Measurements from ENCODE around the gene SLC30A5.
"Not testable (repeated sequence)": the region's sequence is repeated elsewhere in the genome, so short reads cannot be mapped to it uniquely, and the experiment has no call there.

SLC30A5 gene

GRCh38 chr5:69093771-69094482 is at the start of gene SLC30A5:
SLC30A5 (plus strand) TSS chr5:69094014; CDS start chr5:69094256, 242 bp downstream.
- peak; percentile 97 for DNase-seq (ENCODE audit: low read depth, low spot score)

- not testable (repeated sequence) for DNase-seq (ENCODE audit: low read depth, low spot score)
Measured at GRCh38 chr5:69045213-69045612, 48.6 kb upstream of the SLC30A5 start.

- DNase-seq (ENCODE audit: low read depth, low spot score): no peak
Measured at GRCh38 chr5:69046375-69046957, 47.3 kb upstream of the SLC30A5 start.

DNA sequence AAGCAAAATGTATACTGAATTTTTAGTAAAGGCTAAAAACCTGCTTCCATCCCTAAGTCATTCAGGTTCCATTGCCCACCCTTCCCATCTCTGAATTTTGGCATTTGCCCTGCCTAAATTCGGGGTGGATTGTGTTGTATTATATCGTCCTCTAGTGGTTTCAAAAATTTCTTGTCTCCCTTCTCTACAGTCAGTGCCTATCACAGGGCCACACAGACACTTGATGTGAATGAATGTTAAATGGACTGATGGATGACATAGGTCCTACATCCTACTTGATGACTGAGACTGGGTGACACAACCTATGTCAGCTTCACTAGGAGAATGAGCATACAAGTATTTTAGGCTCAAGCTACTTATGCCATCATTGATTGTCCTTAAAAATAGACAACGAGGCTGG is 45.6 kb upstream of the SLC30A5 start:
- no peak for DNase-seq (ENCODE audit: low read depth, low spot score)

GRCh38 chr5:69049151-69049550 is 44.7 kb upstream of the SLC30A5 start:
- no peak for DNase-seq (ENCODE audit: low read depth, low spot score)

- DNase-seq (ENCODE audit: low read depth, low spot score): no peak
Measured at GRCh38 chr5:69049796-69050195, 44.0 kb upstream of the SLC30A5 start.

GRCh38 chr5:69050214-69050613 is 43.6 kb upstream of the SLC30A5 start:
- DNase-seq (ENCODE audit: low read depth, low spot score): no peak

GRCh38 chr5:69052181-69052580 is 41.6 kb upstream of the SLC30A5 start:
- no peak for DNase-seq (ENCODE audit: low read depth, low spot score)

GRCh38 chr5:69074664-69075521 is 18.9 kb upstream of the SLC30A5 start:
- DNase-seq (ENCODE audit: low read depth, low spot score): no peak

GRCh38 chr5:69075522-69076179 is 18.2 kb upstream of the SLC30A5 start:
- DNase-seq (ENCODE audit: low read depth, low spot score): no peak

GRCh38 chr5:69078921-69079540 is 14.8 kb upstream of the SLC30A5 start:
- DNase-seq (ENCODE audit: low read depth, low spot score): no peak

GRCh38 chr5:69079556-69079955 is 14.3 kb upstream of the SLC30A5 start:
- no peak for DNase-seq (ENCODE audit: low read depth, low spot score)

DNA sequence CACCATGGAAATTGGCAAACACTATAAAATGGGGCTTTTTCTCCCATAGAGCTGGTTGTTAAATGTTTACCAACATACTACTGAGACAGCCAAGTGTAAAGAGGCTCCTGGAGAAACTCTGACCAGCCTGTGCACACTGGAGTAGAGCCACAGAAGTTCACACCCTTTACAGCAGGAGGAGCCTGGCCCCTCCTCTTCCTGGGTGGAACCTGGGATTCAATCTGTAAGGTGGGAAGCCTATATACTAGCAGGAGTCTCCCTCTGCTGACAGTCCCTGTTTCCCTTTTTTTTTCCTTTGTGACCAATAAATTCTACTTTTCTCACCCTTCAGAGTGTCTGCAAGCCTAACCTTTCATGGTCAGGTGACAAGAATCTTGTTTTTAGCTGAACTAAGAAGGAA is 10.4 kb upstream of the SLC30A5 start:
- DNase-seq (ENCODE audit: low read depth, low spot score): no peak

DNA sequence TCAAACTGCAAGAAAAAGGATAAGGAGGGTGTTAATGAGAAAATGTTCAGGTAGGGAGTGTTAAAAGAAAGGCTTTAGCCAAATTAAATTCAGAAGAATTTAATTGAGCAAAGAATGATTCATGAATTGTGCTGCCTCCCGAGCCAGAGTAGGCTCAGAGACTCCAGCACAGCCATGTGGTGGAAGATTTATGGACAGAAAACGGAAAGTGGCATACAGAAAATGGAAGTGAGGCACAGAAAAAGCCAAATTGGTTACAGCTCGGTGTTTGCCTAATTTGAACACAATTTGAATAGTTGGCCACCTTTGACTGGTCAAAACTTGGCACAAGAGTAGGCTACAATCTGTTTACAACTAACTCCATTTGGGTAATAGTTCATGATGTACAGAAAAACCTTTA is 9.6 kb upstream of the SLC30A5 start:
- DNase-seq (ENCODE audit: low read depth, low spot score): no peak

DNA sequence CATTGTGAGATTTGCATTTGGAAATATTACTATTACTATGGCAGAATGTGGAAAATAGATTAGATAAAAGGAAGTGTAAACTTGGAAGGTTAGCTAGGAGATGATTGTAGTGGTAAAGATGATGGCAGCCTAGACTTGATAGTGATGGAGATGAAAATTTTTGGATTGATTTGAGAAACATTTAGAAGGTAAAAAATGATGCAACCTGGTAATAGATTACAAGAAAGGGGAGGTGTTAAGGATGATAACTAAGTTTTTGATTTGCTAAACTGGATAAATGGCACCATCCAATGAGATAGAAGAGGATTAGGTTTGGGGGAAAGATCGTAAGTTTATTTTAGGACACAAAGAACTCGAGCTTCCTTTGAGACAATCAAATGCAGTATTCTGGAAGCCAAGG is 8.9 kb upstream of the SLC30A5 start:
- no peak for DNase-seq (ENCODE audit: low read depth, low spot score)

DNA sequence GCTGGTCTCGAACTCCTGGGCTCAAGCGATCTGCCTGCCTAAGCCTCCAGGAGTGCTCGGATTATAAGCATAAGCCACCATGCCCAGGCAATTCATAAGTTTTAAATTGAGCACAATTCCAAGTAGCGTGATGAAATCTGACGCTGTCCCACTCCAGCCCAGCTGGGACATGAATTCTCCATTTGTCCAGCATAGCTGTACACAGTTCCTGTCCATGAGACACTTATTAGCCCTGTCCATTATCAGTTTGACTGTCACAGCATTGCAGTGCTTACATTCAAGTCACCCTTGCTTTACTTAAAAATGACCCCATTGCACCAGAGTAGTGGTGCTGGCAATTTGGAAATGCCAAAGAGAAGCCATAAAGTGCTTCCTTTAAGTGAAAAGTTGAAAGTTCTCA is 7.6 kb upstream of the SLC30A5 start:
- no peak for DNase-seq (ENCODE audit: low read depth, low spot score)

DNA sequence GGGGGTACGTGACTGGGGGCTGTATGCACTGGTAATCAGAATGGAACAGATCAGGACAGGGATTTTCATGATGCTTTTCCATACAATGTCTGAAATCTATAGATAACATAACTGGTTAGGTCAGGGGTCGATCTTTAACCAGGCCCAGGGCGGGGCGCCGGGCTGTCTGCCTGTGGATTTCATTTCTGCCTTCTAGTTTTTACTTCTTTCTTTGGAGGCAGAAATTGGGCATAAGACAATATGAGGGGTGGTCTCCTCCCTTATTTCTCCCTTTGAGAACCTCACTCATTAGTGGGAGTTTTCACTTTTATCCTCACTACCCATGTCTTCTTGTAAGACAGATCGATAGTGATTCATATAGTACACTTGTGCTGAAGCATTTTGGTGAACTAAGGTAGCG is 5.8 kb upstream of the SLC30A5 start:
- DNase-seq (ENCODE audit: low read depth, low spot score): not testable (repeated sequence)

DNA sequence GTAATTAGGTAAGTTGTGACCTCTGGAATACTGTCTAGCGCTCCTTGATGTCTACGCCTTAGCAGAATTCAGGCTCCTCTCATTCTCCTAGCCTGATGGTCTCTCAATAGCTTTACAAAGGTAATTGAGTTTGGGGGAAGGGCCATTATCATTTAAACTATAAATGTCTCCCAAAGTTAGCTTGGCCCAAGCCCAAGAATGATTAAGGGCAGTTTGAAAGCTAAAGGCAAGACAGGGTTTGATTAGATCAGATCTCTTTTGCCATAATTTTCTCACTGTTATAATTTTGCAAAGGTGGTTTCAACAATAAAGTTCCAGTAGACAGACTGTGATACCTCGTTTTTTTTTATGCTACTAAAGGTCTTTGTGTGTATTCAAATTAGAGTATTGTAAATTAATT is 3.7 kb upstream of the SLC30A5 start:
- no peak for DNase-seq (ENCODE audit: low read depth, low spot score)

- DNase-seq (ENCODE audit: low read depth, low spot score): no peak
Measured at GRCh38 chr5:69091771-69092170, 2.0 kb upstream of the SLC30A5 start.

GRCh38 chr5:69092969-69093368 is 845 bp upstream of the SLC30A5 start:
- DNase-seq (ENCODE audit: low read depth, low spot score): no peak

DNA sequence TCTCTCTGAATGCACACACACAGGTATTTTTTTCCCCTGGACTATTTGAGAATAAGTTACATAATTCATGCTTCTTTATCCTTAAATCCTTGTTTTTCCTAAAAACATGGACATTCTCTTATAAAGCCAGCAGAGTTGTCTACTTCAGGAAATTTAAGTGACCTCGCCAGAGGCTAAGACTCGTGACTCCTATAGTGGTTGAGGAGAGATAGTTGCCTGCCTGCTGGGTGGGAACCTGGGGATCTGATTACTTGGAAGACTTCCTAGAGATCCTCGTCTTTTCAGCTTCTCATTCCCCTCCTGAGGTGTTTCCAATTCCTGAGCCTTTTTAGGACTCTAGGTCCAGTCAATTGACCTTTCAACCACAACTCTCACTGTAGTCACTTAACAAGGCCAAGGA is 5.5 kb downstream of the SLC30A5 start:
- no peak for DNase-seq (ENCODE audit: low read depth, low spot score)

DNA sequence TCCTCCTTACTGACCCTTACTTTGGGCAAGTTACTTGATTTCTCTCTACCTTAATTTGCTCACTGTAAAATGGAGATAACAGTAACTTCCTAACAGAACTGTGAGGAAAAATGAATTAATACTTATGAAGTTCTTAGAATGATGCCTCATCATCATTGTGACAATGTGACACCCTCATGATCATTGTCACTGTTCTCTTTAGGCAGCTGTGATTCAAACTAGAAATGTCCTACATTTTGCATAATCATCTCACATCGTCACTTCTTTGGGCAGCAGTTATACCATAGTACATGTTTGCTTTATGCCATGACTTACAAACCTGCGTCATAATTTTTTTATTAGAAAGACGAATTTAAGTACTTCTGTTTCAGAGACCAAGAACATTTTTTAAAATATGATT is 9.7 kb downstream of the SLC30A5 start:
- no peak for DNase-seq (ENCODE audit: low read depth, low spot score)

Data from smooth muscle cell of the brain vasculature (primary cell).